Measurements from ENCODE around the gene GALNTL6. TPM values are rescaled to one million over a fixed set of nuclear protein-coding genes. Genes with fewer than 3 reads are reported as not detected.

The GALNTL6 gene
- total RNA-seq, 1 experiment from 2014 or later = not detected

DNA sequence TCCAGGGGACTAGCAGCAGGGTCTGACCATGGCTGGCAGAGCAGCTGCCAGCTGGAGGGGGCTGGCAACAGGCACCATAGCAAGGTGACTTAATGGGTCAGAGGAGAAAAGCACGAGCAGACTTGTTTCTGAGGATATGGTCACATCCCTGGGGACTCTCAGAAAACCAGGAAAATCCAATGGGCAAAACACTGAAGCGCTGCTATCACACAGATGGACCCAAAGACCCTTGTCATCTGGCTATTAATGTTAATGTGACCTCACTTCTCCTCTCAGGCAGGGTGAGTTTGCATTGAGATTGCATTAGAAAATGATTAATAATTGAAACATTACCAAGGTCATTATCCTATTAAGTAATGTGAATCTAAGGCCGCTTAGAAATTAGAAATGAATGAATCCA is 1061.7 kb downstream of the GALNTL6 start:
- no peak overlapping the region for H3K4me3 ChIP-seq (replicated peaks in 1 of 2; ENCODE audit: low read depth in 1 of 2, low read length in 2 of 2)
- POLR2A ChIA-PET = no interaction called here
- H3K9me3 ChIP-seq (ENCODE audit: control insufficient read depth in 1 of 2, insufficient read depth in 1 of 2, low read depth in 1 of 2, low read length in 2 of 2) = no peaks in the 10 kb centered on the region
- no peaks in the 10 kb centered on the region for H3K9me2 ChIP-seq (ENCODE audit: insufficient read depth)
- no peak overlapping the region for H3K27ac ChIP-seq (ENCODE audit: low read depth, low read length)
- H3K9ac ChIP-seq (ENCODE audit: low read length) = no peak overlapping the region
- no peak overlapping the region for H3K4me2 ChIP-seq (ENCODE audit: low read length)
- RAD21 ChIA-PET (ENCODE audit: low non-redundant PET in 1 of 2, low total read pairs in 2 of 2, uncharacterized antibody in 2 of 2, unreplicated experiment in 2 of 2) = no interaction called here
- no peaks in the 10 kb centered on the region for H3K36me3 ChIP-seq (ENCODE audit: control insufficient read depth in 1 of 2, insufficient read depth in 2 of 2, low read length in 2 of 2)
- H3K79me2 ChIP-seq (ENCODE audit: insufficient read depth, low read length) = no peaks in the 10 kb centered on the region
- H3K4me1 ChIP-seq (ENCODE audit: control insufficient read depth in 1 of 2, insufficient read depth in 2 of 2, low read length in 2 of 2) = no peaks in the 10 kb centered on the region
- no peak overlapping the region for H2AFZ ChIP-seq (ENCODE audit: low read depth, low read length, poor library complexity, severe bottlenecking)
- no peaks in the 10 kb centered on the region for H4K20me1 ChIP-seq (ENCODE audit: insufficient read depth)
- H3K27me3 ChIP-seq (ENCODE audit: insufficient read depth, low read length) = no peaks in the 10 kb centered on the region
- no peak for ATAC-seq
- no peak for DNase-seq (ENCODE audit: low read depth, low spot score)
- no TSS peak for BruUV-seq (replicated peaks)
- CTCF ChIA-PET = no interaction called here
- TF ChIP-seq JUND (IDR thresholded peaks at IDR 0.05) (no peak), RAD21 (IDR thresholded peaks at IDR 0.05; ENCODE audit: low read depth) (no peak), CEBPB (IDR thresholded peaks at IDR 0.05; ENCODE audit: low read depth) (no peak), EGR1 (IDR thresholded peaks at IDR 0.05; ENCODE audit: low read depth) (no peak), POLR2AphosphoS5 (IDR thresholded peaks at IDR 0.05; ENCODE audit: low read depth, low read length) (no peak), YY1 (IDR thresholded peaks at IDR 0.05; ENCODE audit: extremely low read depth, insufficient replicate concordance, low read depth, low read length) (no peak)
- TF ChIP-seq, protein P1, sequence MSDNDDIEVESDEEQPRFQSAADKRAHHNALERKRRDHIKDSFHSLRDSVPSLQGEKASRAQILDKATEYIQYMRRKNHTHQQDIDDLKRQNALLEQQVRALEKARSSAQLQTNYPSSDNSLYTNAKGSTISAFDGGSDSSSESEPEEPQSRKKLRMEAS (IDR thresholded peaks at IDR 0.05) = no peak
- TF ChIP-seq, protein P2, sequence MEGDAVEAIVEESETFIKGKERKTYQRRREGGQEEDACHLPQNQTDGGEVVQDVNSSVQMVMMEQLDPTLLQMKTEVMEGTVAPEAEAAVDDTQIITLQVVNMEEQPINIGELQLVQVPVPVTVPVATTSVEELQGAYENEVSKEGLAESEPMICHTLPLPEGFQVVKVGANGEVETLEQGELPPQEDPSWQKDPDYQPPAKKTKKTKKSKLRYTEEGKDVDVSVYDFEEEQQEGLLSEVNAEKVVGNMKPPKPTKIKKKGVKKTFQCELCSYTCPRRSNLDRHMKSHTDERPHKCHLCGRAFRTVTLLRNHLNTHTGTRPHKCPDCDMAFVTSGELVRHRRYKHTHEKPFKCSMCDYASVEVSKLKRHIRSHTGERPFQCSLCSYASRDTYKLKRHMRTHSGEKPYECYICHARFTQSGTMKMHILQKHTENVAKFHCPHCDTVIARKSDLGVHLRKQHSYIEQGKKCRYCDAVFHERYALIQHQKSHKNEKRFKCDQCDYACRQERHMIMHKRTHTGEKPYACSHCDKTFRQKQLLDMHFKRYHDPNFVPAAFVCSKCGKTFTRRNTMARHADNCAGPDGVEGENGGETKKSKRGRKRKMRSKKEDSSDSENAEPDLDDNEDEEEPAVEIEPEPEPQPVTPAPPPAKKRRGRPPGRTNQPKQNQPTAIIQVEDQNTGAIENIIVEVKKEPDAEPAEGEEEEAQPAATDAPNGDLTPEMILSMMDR (IDR thresholded peaks at IDR 0.05 in 2 of 3, conservative IDR thresholded peaks at IDR 0.05 in 1 of 3; ENCODE audit: borderline replicate concordance in 1 of 3, insufficient read depth in 1 of 3, low read depth in 2 of 3, low read length in 2 of 3) = no peak
- intact Hi-C loops (cut with micrococcal nuclease) = no loop called here

DNA sequence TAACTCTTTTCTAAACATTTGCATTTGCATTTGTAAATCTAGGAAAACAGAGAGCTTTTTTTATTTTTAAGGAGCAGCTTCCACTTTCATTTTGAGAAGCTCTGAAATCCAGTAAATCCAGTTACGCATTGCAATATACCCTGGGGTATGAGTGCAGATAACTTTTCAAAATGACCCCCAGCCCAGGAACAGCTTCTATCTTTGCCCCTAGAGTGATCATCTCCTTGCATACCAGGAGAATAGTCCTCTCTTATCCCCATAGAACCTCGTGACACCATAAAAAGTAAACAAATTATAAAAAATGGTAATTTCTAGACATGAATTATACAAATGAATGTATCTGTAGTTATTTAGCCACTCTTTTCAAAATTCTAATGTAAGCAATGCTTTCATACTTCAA is 1063.2 kb downstream of the GALNTL6 start:
- H3K79me2 ChIP-seq (ENCODE audit: insufficient read depth, low read length) = no peaks in the 10 kb centered on the region
- no peak overlapping the region for H3K4me2 ChIP-seq (ENCODE audit: low read length)

More for the DNA sequence above, 1063.2 kb downstream of the GALNTL6 start:
- ChIA-PET RAD21 (ENCODE audit: low non-redundant PET in 1 of 2, low total read pairs in 2 of 2, uncharacterized antibody in 2 of 2, unreplicated experiment in 2 of 2) (no interaction called here), CTCF (no interaction called here), POLR2A (no interaction called here)
- H3K27me3 ChIP-seq (ENCODE audit: insufficient read depth, low read length) = no peaks in the 10 kb centered on the region
- BruUV-seq (replicated peaks) = no TSS peak
- H3K4me1 ChIP-seq (ENCODE audit: control insufficient read depth in 1 of 2, insufficient read depth in 2 of 2, low read length in 2 of 2) = no peaks in the 10 kb centered on the region
- intact Hi-C loops (cut with micrococcal nuclease) = no loop called here
- no peak overlapping the region for H3K4me3 ChIP-seq (replicated peaks in 1 of 2; ENCODE audit: low read depth in 1 of 2, low read length in 2 of 2)
- ATAC-seq = no peak
- DNase-seq (ENCODE audit: low read depth, low spot score) = no peak
- no peaks in the 10 kb centered on the region for H4K20me1 ChIP-seq (ENCODE audit: insufficient read depth)
- no peaks in the 10 kb centered on the region for H3K9me2 ChIP-seq (ENCODE audit: insufficient read depth)
- H2AFZ ChIP-seq (ENCODE audit: low read depth, low read length, poor library complexity, severe bottlenecking) = no peak overlapping the region
- TF ChIP-seq YY1 (IDR thresholded peaks at IDR 0.05; ENCODE audit: extremely low read depth, insufficient replicate concordance, low read depth, low read length) = no peak
- no peak overlapping the region for H3K9ac ChIP-seq (ENCODE audit: low read length)
- H3K9me3 ChIP-seq (ENCODE audit: control insufficient read depth in 1 of 2, insufficient read depth in 1 of 2, low read depth in 1 of 2, low read length in 2 of 2) = no peaks in the 10 kb centered on the region
- H3K27ac ChIP-seq (ENCODE audit: low read depth, low read length) = no peak overlapping the region
- H3K36me3 ChIP-seq (ENCODE audit: control insufficient read depth in 1 of 2, insufficient read depth in 2 of 2, low read length in 2 of 2) = no peaks in the 10 kb centered on the region
